ENCODE results near the gene CTXN2.

CTXN2 gene

GRCh38 chr15:48242015-48242414 is 50.5 kb downstream of the CTXN2 start:
- TF ChIP-seq CTCF (IDR thresholded peaks at IDR 0.05; ENCODE audit: low read depth, low read length) = no peak
- H3K4me3 ChIP-seq (ENCODE audit: low read depth, low read length) = no peak overlapping the region

- TF ChIP-seq CTCF (IDR thresholded peaks at IDR 0.05; ENCODE audit: low read depth, low read length) = no peak
Measured at GRCh38 chr15:48242535-48242934, 51.1 kb downstream of the CTXN2 start.

DNA sequence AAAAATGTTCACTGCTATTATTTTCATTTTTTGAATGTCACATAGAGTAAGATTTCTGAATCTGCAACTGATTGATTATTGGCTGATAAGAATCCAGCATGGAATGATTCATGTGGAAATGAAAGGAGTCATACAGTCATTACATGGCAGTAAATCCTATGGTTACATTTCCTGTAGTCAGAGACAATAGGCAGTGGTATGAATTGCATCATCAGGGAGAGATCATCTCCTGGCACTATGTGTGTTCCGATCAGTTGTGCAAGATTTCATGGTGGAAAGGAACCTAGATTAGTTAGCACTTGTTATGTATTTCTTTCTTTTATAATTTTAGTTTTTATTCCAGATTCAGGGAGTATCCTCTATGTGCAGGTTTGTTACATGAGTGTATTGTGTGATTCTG is 53.5 kb downstream of the CTXN2 start:
- TF ChIP-seq CTCF (IDR thresholded peaks at IDR 0.05; ENCODE audit: low read depth, low read length) = no peak
- no peak overlapping the region for H3K4me3 ChIP-seq (ENCODE audit: low read depth, low read length)

More at GRCh38 chr15:48242535-48242934, 51.1 kb downstream of the CTXN2 start:
- no peak overlapping the region for H3K4me3 ChIP-seq (ENCODE audit: low read depth, low read length)

GRCh38 chr15:48248414-48248813 is 56.9 kb downstream of the CTXN2 start:
- no peak for TF ChIP-seq CTCF (IDR thresholded peaks at IDR 0.05; ENCODE audit: low read depth, low read length)
- no peak overlapping the region for H3K4me3 ChIP-seq (ENCODE audit: low read depth, low read length)

- peak; percentile 39 for TF ChIP-seq CTCF (IDR thresholded peaks at IDR 0.05; ENCODE audit: low read depth, low read length)
- no peak overlapping the region for H3K4me3 ChIP-seq (ENCODE audit: low read depth, low read length)
Measured at GRCh38 chr15:48250640-48251076, 59.2 kb downstream of the CTXN2 start.

DNA sequence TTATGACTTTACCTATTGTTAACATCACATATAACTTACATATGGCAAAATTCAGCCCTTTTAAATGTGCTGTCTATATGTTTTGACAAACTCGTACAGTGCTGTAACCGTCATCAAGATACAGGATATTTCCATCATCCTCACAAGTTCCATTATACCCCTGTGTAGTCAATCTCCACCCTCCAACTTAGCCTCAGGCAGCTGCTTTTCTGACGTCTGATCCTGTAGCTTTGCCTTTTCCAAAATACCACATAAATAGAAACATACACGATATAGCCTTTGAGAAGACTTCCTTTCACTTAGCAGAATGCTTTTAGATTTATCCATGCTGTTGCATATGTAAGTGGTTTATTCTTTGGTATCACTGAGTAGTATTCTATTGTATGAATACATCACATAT is 61.7 kb downstream of the CTXN2 start:
- no peak for TF ChIP-seq CTCF (IDR thresholded peaks at IDR 0.05; ENCODE audit: low read depth, low read length)
- H3K4me3 ChIP-seq (ENCODE audit: low read depth, low read length) = no peak overlapping the region
